Astrocyte (in vitro differentiated cells and primary cell): ENCODE results near the gene CACNA1B. TPM values are rescaled to one million over a fixed set of nuclear protein-coding genes. Genes with fewer than 3 reads are reported as not detected.

Experiments used
- DNase-seq: peaks from one replicate; pipeline ENCODE4 v3.0.0-alpha.2; 2010; ENCODE audit warnings: low read depth
- FAIRE-seq: peaks from 2 replicates; lab custom pipeline; 2011; peaks lifted over from hg19 to GRCh38; lab: Jason Lieb, UNC
- H2AFZ ChIP-seq: 2 replicates; pipeline ENCODE4 v1.6.0; 2012; ENCODE audit warnings: low read depth, low read length, inconsistent platforms
- H3K27ac ChIP-seq: 2 replicates; pipeline ENCODE4 v1.5.1; 2011; ENCODE audit warnings: low read depth, low read length, inconsistent platforms
- H3K27me3 ChIP-seq: 2 replicates; pipeline ENCODE4 v1.6.0; 2011; ENCODE audit warnings: low read length, inconsistent platforms; ENCODE audit not compliant: insufficient read depth
- H3K36me3 ChIP-seq: 2 replicates; pipeline ENCODE4 v1.5.1; 2011; ENCODE audit warnings: low read length, inconsistent platforms; ENCODE audit not compliant: insufficient read depth
- H3K4me1 ChIP-seq: 2 replicates; pipeline ENCODE4 v1.5.1; 2011; ENCODE audit warnings: low read length, inconsistent platforms; ENCODE audit not compliant: insufficient read depth
- H3K4me2 ChIP-seq: 2 replicates; pipeline ENCODE4 v1.6.0; 2012; ENCODE audit warnings: low read length, inconsistent platforms
- H3K4me3 ChIP-seq: 2 replicates; pipeline ENCODE4 v1.5.1; 2011; ENCODE audit warnings: low read depth, mild to moderate bottlenecking, low read length, inconsistent platforms; ENCODE audit not compliant: insufficient read depth
- H3K79me2 ChIP-seq: 2 replicates; pipeline ENCODE4 v1.6.0; 2012; ENCODE audit warnings: mild to moderate bottlenecking, low read length, inconsistent platforms; ENCODE audit not compliant: insufficient read depth
- H3K9ac ChIP-seq: 2 replicates; pipeline ENCODE4 v1.6.0; 2012; ENCODE audit warnings: mild to moderate bottlenecking, low read length, inconsistent platforms
- H3K9me3 ChIP-seq: 2 replicates; pipeline ENCODE4 v1.5.1; 2012; ENCODE audit warnings: low read depth, mild to moderate bottlenecking, low read length, inconsistent platforms; ENCODE audit not compliant: insufficient read depth
- H4K20me1 ChIP-seq: 2 replicates; pipeline ENCODE4 v1.6.0; 2012; ENCODE audit warnings: low read length, inconsistent platforms; ENCODE audit not compliant: insufficient read depth
- H3K27ac Mint-ChIP-seq: one replicate; pipeline ENCODE4 v1.8.0; 2021; ENCODE audit warnings: mild to moderate bottlenecking, mixed read lengths; ENCODE audit not compliant: unreplicated experiment
- H3K27me3 Mint-ChIP-seq: one replicate; pipeline ENCODE4 v1.8.0; 2021; ENCODE audit warnings: low read depth, mixed read lengths; ENCODE audit not compliant: unreplicated experiment
- H3K36me3 Mint-ChIP-seq: one replicate; pipeline ENCODE4 v1.8.0; 2021; ENCODE audit warnings: low read depth, mixed read lengths; ENCODE audit not compliant: unreplicated experiment
- H3K4me1 Mint-ChIP-seq: one replicate; pipeline ENCODE4 v1.8.0; 2021; ENCODE audit warnings: low read depth, mixed read lengths; ENCODE audit not compliant: unreplicated experiment
- H3K4me3 Mint-ChIP-seq: one replicate; pipeline ENCODE4 v1.8.0; 2021; ENCODE audit warnings: mild to moderate bottlenecking, moderate library complexity, mixed read lengths; ENCODE audit not compliant: unreplicated experiment
- H3K9me3 Mint-ChIP-seq: one replicate; pipeline ENCODE4 v1.8.0; 2021; ENCODE audit warnings: mild to moderate bottlenecking, mixed read lengths; ENCODE audit not compliant: unreplicated experiment
- EZH2 ChIP-seq: IDR thresholded peaks from 2 replicates; pipeline ENCODE4 v1.6.1; 2012; ENCODE audit warnings: mild to moderate bottlenecking, low read length, inconsistent platforms; ENCODE audit not compliant: insufficient read depth
- total RNA-seq: library from RNA; stranded (reverse); gene quantifications from 2 replicates; pipeline ENCODE4 v1.2.1, GENCODE V29; 2021
- TF ChIP-seq, protein P1 (sequence below): IDR thresholded peaks from 2 replicates; pipeline ENCODE4 v1.5.1; 2011; ENCODE audit warnings: low read depth, mild to moderate bottlenecking, inconsistent platforms, low read length, moderate library complexity; ENCODE audit not compliant: insufficient read depth

CACNA1B gene
- total RNA-seq, 1 donor from 2014 or later, result 3.1 TPM

- Mint-ChIP-seq H3K4me3 (no peak overlapping the region), H3K27ac (no peak overlapping the region), H3K36me3 (peaks cover 4% of the 10 kb centered on the region), H3K27me3 (peaks cover 3% of the 10 kb centered on the region), H3K4me1 (no peaks in the 10 kb centered on the region), H3K9me3 (peaks cover 2% of the 10 kb centered on the region)
- H3K9ac ChIP-seq, result no peak overlapping the region
- H4K20me1 ChIP-seq, result no peaks in the 10 kb centered on the region
- H3K4me3 ChIP-seq, result no peak overlapping the region
- TF ChIP-seq, protein P1, sequence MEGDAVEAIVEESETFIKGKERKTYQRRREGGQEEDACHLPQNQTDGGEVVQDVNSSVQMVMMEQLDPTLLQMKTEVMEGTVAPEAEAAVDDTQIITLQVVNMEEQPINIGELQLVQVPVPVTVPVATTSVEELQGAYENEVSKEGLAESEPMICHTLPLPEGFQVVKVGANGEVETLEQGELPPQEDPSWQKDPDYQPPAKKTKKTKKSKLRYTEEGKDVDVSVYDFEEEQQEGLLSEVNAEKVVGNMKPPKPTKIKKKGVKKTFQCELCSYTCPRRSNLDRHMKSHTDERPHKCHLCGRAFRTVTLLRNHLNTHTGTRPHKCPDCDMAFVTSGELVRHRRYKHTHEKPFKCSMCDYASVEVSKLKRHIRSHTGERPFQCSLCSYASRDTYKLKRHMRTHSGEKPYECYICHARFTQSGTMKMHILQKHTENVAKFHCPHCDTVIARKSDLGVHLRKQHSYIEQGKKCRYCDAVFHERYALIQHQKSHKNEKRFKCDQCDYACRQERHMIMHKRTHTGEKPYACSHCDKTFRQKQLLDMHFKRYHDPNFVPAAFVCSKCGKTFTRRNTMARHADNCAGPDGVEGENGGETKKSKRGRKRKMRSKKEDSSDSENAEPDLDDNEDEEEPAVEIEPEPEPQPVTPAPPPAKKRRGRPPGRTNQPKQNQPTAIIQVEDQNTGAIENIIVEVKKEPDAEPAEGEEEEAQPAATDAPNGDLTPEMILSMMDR, result no peak
- no peaks in the 10 kb centered on the region for H3K9me3 ChIP-seq
- FAIRE-seq (no peak), DNase-seq (no peak)
- H3K4me1 ChIP-seq, result no peaks in the 10 kb centered on the region
- H3K4me2 ChIP-seq, result no peak overlapping the region
- H3K36me3 ChIP-seq, result no peaks in the 10 kb centered on the region
- H3K79me2 ChIP-seq, result no peaks in the 10 kb centered on the region
- H3K27ac ChIP-seq, result no peak overlapping the region
- H3K27me3 ChIP-seq, result no peaks in the 10 kb centered on the region
- H2AFZ ChIP-seq, result no peak overlapping the region
Observed at GRCh38 chr9:138038244-138038671, 160.7 kb downstream of the CACNA1B start.

DNA sequence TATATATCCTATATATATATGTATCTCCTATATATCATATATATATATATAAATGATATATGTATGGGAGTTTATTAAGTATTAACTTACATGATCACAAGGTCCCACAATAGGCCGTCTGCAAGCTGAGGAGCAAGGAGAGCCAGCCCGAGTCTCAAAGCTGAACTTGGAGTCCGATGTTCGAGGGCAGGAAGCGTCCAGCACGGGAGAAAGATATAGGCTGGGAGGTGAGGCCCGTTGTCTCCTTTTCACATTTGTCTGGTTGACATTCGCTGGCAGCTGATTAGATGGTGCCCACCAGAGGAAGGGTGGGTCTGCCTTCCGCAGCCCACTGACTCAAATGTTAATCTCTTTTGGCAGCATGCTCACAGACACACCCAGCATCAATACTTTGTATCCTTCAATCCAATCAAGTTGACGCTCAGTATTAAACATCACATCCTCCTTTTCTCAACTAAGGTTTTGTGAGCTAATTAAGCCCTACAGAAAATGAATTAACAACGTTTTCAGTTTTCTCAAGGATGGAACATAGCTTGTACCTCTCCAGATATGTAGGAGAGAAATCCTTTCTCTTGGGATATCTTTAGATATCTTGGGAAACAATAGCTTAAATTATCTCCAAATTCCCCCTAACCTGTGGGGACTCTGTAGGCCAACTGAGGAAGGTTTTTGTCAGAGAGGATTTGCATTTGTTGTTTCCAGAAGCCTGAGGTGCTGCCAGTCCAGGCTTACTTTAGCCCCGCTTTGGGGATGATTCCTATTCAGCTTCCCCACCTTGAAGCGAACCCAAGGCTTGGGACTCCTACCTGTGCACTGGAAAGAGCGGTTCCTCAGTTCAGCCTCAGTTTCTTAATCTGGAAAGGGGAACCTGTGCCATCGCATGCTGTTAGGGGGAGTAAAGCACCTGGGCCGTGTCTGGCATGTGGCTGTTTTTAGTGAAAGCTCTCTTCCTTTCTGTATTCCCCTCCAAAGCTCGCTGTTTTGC is 163.2 kb downstream of the CACNA1B start:
- FAIRE-seq (no peak), DNase-seq (no peak)
- Histone ChIP-seq H3K9me3 (no peaks in the 10 kb centered on the region), H3K4me3 (no peak overlapping the region), H3K4me1 (no peaks in the 10 kb centered on the region), H4K20me1 (no peaks in the 10 kb centered on the region), H3K9ac (no peak overlapping the region), H3K36me3 (no peaks in the 10 kb centered on the region), H3K27me3 (no peaks in the 10 kb centered on the region), H2AFZ (no peak overlapping the region), H3K4me2 (no peak overlapping the region), H3K79me2 (no peaks in the 10 kb centered on the region), H3K27ac (no peak overlapping the region)
- H3K36me3 Mint-ChIP-seq, result peaks cover 6% of the 10 kb centered on the region
- no peak overlapping the region for H3K4me3 Mint-ChIP-seq
- peaks cover 5% of the 10 kb centered on the region for H3K9me3 Mint-ChIP-seq
- TF ChIP-seq, protein P1, result no peak
- no peak for TF ChIP-seq EZH2
- H3K27ac Mint-ChIP-seq, result no peak overlapping the region
- H3K4me1 Mint-ChIP-seq, result no peaks in the 10 kb centered on the region
- peaks cover 10% of the 10 kb centered on the region for H3K27me3 Mint-ChIP-seq

- no peaks in the 10 kb centered on the region for H3K79me2 ChIP-seq
- no peak overlapping the region for H2AFZ ChIP-seq
- Mint-ChIP-seq H3K4me3 (no peak overlapping the region), H3K27ac (no peak overlapping the region), H3K36me3 (peaks cover 6% of the 10 kb centered on the region), H3K9me3 (peaks cover 5% of the 10 kb centered on the region), H3K27me3 (peaks cover 10% of the 10 kb centered on the region), H3K4me1 (peaks cover 3% of the 10 kb centered on the region)
- DNase-seq (no peak), FAIRE-seq (no peak)
- no peaks in the 10 kb centered on the region for H4K20me1 ChIP-seq
- no peaks in the 10 kb centered on the region for H3K36me3 ChIP-seq
- H3K4me1 ChIP-seq, result no peaks in the 10 kb centered on the region
- no peak overlapping the region for H3K4me3 ChIP-seq
- H3K9me3 ChIP-seq, result no peaks in the 10 kb centered on the region
- no peak overlapping the region for H3K27ac ChIP-seq
- no peak for TF ChIP-seq EZH2
- TF ChIP-seq, protein P1, result no peak
- no peaks in the 10 kb centered on the region for H3K27me3 ChIP-seq
- no peak overlapping the region for H3K4me2 ChIP-seq
- H3K9ac ChIP-seq, result no peak overlapping the region
Observed at GRCh38 chr9:138042146-138042545, 164.6 kb downstream of the CACNA1B start.
